HG02840 (cell line): ENCODE measurements around the gene C11orf71.

Experiments
- ATAC-seq: cut with Tn5 transposase; IDR thresholded peaks from one replicate; pipeline ENCODE4 v1.9.1; 2021; ENCODE audit warnings: mild to moderate bottlenecking, moderate library complexity, moderate number of reproducible peaks; ENCODE audit not compliant: unreplicated experiment, low FRiP score

C11orf71 gene

GRCh38 chr11:114362326-114362725, 38.0 kb downstream of the C11orf71 start:
- ATAC-seq: no peak

GRCh38 chr11:114359342-114359741, 41.0 kb downstream of the C11orf71 start:
- ATAC-seq: no peak

- no peak for ATAC-seq
Measured at GRCh38 chr11:114358716-114359115, 41.6 kb downstream of the C11orf71 start.

- no peak for ATAC-seq
Measured at GRCh38 chr11:114354076-114354475, 46.2 kb downstream of the C11orf71 start.

GRCh38 chr11:114353443-114353842, 46.9 kb downstream of the C11orf71 start:
- no peak for ATAC-seq

- ATAC-seq: no peak
Measured at GRCh38 chr11:114350022-114350421, 50.3 kb downstream of the C11orf71 start.
